Stimulated activated naive CD4-positive, alpha-beta T cell (primary cell): Measurements from ENCODE around the gene TMEM143.
"Not testable (repeated sequence)": the region's sequence is repeated elsewhere in the genome, so short reads cannot be mapped to it uniquely, and the experiment has no call there.

ENCODE experiments used
- DNase-seq, 6 experiments: peaks; one replicate each; lab custom pipeline; 2025; lab: John Stamatoyannopoulos, UW

The TMEM143 gene

DNA sequence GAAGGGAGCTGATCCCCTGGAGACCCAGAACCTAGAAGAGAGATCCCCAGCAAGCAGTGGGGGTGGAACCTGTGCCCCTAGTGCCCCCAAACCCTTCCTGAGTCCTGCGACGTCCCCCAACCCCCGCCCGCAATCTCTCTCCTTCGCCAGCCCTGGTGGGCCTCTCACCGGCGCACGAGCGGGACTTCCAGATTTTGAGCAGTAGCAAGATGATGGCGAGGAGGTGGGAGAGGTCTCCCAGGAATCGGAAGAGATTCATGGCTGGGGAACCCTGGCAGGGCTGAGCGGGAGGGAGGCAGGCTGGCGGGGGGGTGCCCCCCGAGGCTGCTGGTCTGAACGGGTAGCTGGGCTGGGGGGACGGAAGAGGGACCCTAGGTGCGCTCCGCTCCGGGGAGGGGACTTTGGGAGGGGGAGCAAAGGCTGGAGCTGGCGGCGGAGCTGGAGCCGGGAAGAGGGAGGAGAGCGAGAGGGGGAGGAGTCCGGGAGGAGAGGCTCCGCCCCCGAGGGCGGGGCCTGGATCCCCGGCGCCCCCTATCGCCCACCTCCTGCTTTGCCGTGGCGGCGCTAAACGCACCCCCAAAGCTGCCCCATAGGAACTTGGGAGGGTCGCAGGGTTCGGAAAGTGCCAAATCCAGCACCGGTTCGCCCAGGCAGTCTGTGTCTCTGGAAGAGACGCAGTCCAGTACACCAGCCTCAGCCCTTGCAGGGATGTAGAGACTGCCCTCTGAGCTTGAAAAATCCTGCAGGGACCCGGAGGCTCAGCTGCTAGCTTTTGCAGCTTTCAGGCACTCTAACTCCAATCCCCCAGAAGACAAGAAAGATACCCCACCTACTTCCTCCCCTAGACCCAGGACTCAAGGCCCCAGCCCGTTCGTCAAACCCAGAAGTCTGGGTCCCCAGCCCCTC, 27.6 kb upstream of the TMEM143 start, which contains the start of gene KDELR1:
TSS of gene KDELR1 (minus strand) at position 452 of the 906 bp plus-strand sequence. CDS start at position 259, 193 bp downstream.
- DNase-seq, result peak; percentile 35 to 81 (median 66)

DNA sequence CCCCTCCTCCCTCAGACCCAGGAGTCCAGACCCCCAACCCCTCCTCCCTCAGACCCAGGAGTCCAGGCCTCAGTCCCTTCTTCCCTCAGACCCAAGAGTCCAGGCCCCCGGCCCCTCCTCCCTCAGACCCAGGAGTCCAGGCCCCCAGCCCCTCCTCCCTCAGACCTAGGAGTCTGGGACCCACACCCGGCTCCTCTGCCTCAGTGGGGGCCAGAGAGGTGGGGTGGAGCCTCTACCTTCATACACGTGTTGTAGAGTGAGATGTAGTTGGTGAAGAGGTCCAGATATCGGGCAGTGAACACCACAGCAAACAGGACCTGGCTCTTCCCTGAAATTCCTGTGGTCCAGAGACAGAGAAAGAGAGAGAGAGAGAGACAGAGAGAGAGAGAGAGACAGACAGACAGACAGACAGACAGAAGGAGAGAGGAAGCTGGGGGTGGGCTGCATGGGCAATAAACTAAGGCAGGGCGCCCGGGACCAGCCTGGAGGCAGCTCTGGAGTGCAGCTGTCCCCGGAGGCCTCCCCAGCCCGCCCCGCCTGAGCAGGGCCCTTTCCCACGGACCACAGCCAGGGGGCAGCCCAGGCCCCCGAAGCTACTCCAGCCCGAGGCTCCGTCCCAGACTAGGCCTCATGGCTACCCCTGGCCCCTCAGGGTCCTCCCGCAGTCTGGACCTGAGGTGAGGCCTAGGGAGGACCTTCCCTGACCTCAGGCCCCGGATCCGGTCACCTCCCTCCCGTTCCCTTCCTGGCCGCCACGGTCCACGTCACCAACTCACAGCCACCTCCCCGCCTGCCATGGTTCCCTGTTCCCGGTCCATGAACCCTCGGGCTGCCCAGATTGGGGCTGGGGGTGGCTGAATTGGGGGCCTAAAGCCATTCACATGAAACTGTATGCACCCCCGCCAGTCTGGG, 26.7 kb upstream of the TMEM143 start:
- DNase-seq, result peak; percentile 12 to 69 (median 52)

DNA sequence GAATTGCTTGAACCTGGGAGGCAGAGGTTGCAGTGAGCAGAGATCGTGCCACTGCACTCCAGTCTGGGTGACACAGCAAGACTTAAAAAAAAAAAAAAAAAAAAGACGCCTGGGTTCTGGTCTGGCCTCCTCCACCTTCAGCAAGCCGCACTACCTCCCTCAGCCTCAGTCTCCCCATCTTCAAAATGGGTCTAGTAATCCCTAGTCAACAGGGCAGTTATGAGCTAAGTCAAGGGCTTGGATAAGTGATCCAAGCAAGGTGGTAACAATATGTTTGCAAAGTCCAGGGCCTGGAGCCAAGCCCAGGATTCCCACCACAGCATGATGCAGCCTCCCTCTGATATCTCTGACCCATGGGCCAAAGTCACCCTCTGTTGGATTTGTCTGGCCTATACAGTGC, 23.2 kb upstream of the TMEM143 start:
- no peak for DNase-seq

DNA sequence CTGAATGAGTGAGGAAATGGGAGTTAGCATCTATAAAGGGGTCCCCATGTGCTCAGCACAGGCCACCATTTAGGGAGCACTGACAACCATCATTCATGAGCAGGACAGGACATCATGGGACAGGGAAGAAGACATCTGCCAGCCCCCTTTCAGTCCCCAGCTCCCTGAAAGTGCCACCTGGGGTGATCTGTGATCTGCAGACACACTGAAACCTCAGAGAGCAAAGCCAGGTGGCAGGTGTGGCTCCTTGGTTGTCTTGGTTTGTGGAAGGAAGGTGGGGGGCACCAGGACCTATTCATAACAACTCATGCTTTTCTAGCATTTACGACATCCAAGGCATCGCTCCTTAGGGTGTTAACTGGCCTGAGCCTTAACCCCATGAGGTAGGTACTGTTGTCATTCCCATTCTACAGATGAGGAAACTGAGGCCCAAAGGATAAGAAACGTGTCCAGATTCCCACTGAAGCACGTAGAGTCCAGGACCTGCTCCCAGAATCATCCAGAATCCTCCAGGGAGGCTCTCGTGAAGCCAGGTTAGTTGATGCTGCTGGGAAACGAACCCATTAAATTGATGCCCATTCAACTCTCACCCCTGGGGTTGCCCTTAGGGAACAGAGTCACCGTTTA, 21.8 kb upstream of the TMEM143 start:
- no peak for DNase-seq

DNA sequence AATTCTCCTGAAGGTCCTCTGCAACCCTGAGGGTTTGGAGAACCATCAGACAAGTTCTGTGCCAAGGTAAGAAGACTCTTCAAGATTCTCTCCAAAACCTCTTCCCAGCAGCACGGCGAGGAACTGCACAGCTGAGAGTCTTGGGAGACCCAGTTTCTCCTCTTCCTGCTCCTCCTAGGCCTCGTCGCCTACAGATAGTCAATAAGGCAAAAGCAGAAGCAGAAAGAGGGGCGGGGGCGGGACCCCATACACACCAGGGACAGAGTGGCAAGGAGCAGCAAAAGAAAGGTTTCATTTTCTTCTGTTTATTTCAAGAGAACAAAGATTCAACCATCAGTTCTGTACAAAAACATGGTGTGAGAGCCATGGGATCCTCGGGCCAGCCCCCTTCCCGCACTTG, 18.5 kb upstream of the TMEM143 start:
- DNase-seq, result no peak

DNA sequence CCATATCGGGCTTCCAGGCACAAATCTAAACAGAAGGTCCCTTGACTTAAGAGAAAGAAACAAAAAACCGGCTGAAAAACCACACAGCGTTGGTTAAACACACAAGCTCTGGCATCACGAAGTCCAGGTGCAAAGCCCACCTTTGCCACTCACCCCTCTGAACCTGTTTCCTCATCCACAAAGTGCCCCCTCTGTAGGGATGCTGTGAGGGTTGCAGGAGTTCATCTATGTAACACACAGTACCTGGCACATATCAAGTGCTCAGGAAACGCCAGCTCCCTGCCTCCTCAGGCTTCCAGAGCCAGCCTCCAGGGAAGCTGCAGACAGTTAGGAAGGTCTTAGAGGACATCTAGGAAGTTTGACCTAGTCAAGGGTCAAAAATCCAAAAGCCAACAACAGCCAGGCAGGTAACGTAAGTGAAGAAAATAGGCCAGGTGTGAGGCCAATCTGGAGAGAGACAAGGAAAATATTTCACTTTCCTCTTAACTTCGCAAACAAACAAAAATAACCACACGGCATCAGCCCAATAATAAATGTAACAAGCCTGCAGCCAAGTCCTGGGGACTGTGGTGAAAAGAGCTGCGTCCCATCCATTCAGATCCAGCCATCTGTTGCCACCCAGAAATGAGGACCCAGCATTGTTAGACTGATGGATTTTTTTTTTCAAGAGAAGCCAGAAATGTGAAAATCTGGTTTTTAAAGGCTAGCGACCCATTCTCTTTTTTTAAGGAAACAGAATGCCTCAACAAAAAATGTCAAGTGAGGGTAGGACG, 17.6 kb upstream of the TMEM143 start:
- DNase-seq, result no peak

DNA sequence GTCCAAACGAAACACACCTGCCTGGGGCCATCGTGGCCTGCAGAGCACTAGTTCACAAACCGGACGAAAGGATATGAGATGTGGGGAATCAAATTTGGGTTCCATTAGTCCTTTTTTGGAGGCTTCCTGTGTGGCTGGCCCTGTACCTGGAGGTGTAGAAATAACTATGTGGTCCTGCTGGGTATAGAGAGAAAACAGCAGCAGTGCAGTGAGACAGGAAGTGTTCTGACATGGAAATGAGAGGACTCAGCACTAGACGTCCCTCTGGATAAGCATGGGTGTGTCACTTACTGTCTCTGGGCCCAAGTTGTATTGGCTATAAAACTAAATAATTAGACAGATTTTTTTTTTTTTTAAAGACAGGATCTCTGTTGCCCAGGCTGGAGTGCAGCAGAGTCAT, 15.3 kb upstream of the TMEM143 start:
- DNase-seq, result no peak

DNA sequence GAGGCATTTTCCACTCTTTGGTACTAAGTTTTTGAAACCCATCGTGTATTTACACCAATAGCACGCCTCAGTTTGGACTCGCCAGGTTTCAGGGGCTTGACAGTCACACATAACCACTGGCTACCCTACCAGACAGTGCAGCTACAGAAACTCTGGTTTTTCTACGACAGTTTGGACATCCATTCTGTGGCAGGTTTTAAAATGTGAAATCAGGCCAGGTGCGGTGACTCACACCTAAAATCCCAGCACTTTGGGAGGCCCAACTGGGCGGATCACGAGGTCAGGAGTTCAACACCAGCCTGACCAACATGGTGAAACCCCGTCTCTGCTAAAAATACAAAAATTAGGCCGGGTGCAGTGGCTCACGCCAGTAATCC, 14.4 kb upstream of the TMEM143 start:
- no peak for DNase-seq

DNA sequence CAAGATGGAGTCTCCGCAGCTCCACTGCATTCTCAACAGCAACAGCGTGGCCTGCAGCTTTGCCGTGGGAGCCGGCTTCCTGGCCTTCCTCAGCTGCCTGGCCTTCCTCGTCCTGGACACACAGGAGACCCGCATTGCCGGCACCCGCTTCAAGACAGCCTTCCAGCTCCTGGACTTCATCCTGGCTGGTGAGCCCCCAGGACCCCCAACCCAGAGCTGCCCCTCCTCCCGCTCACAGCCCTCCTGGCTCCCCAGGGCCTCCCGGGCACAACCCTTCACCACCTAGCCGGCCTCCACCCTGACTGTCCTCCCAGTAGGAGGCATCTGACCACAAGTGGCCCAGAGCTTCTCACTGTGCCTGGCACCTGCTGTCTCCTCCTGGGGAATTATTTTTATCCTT, 9.8 kb upstream of the TMEM143 start:
- DNase-seq, result no peak

DNA sequence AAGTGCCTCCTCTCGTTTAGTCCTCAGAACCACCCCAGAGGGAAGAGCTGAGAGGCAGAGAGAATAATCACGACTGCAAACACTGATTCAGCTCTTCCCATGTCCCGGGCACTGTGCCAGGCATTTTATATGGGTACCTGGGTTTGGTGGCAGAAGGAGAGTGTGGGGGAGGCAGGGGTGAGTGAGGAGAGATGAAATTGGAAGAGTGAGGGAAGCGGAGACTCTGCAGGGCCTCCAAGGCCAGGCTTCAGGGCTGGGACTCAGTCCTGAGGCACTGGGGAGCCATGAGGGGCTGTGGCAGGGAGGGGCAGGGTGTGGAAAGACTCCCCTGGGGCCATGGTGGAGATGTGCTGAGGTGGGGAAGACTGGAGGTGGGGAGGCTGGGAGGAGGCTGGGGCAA, 9.2 kb upstream of the TMEM143 start:
- DNase-seq, result no peak

DNA sequence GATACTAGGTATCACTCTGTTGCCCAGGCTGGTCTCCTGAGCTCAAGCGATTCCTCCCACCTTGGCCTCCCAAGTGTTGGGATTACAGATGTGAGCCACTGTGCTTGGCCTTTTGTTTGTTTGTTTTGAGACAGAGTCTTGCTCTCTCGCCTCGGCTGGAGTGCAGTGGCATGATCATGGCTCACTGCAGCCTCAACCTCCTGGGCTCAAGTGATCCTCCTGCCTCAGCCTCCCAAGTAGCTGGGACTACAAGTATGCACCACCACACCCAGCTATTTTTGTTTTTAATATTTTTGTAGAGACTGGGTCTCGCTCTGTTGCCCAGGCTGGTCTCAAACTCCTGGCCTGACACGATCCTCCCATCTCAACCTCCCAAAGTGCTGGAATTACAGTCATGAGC, 8.0 kb upstream of the TMEM143 start:
- not testable (repeated sequence) for DNase-seq

DNA sequence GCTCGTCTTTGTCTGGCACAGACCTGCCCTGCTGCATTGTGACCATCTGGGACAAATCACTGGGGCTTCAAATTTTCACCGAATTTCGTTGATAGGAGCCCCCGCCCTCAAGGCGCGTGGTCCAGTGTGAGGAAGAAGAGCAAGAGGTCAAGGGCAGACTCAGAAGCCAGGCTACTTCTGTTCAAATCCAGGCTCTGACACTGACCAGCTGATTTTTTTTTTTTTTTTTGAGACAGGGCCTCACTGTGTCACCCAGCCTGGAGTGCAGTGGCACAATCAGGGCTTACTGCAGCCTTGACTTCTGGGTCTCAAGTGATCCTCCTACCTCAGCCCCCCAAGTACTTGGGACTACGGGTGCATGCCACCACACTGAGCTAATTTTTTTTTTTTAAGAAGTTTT, 7.6 kb upstream of the TMEM143 start:
- DNase-seq, result no peak

DNA sequence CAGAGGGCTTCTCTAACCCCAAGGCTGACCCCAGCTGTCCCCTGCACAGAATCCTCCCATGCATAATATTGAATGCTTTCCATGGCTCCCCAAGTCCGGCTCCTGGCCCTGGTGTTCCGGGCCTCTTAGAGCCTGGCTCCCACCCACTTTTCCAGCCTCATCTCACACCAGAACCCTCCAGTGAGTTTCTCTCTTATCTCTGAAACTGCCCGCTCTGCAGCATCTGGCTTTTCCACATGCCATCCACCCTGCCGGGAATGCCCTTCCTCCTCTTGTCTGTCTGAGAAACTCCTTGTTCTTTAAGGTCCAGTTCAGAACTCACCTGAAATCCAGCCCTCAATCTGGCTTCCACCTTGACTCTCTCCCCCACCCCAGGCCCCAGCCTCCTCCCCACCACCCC, 7.2 kb upstream of the TMEM143 start:
- DNase-seq, result no peak

DNA sequence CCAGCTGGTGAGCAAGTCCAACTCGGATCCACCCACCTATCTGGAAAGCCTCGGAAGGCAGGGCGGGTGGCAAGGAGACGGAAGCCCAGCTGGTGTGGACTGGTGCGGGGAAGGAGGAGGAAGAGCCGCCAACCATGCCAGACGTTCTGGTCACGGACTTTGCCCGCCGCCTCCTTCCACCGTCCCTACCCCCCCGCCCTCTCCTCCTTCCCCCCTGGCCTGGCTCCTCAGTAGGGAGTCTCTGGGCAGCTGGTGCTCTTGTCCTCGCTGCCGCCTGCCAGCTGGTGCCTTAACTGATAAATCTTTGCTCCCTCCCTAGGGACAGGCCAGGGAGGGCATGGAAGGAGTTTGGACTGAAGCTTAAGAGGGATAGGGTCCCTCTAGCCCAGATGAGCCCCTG, 5.2 kb upstream of the TMEM143 start:
- DNase-seq, result no peak

DNA sequence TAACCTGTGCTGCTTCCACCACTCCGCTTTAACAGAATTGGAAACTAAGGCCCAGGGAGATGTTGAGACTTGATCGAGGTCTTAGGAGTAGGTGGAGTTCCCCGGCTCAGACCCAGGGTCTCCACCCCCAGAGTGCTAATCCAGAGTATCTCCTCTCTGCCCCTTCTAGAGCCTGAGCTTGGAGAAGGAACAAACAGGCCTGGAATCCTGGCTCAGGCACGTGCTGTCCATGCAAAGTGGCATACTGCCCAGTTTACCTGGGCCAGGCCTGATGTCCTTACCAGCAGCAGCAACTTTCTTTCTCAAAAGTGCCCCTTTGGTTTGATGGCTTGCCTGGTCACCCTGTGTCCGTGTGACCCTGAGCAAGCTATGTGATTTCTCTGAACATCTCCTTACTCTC, 4.1 kb upstream of the TMEM143 start:
- no peak for DNase-seq

DNA sequence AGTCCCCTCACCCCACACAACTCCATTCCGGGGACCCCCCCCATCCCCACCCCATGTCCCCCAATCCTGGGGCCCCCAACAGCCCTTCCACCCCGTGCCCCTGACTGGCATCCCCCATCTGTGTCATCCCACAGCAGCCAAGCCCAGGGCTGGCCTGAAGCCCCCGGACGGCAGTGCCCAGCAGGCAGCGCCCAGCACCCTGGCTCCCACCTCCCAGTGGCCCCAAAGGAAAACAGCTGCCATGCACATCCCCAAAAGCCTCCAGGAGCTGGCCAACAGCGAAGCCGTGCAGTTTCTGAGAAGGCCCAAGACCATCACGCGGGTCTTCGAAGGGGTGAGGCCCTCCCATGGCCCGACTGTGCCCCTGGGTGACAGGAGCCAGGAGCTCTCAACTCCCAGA, 1.9 kb upstream of the TMEM143 start:
- no peak for DNase-seq

DNA sequence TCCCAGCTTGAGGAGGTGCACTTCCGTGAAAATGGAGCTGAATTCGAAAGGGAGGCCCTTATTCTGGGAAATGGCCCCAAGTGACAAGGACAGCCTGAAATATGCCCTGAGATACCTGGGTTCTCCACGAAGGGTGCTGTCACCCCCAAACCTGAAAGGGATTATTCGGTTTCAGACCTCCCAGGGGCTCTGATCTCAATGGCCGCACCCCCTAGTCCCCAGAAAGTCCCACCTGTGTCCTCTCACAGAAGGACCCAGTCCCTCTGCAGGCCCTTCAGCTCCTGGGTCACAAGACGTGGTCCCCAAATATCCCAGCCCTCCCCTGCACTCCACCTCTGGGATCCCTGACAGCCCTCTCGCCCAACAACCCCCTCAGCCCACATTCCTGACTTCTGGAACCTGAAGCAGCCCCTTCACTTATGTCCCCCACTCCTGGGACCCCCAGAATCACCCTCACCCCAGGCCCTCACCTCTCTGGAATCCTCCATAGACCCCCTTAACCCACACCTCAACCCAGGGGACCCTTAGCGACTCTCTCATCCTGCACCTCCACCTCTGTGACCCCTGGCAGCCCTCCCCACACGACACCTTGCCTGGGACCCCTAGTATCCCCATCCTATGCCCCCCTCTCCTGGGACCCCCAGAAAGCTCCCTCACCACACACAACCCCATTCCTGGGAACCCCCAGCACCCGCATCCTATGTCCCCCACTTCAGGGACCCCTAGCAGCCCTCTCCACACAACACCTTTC, 1.0 kb upstream of the TMEM143 start:
- no peak for DNase-seq

DNA sequence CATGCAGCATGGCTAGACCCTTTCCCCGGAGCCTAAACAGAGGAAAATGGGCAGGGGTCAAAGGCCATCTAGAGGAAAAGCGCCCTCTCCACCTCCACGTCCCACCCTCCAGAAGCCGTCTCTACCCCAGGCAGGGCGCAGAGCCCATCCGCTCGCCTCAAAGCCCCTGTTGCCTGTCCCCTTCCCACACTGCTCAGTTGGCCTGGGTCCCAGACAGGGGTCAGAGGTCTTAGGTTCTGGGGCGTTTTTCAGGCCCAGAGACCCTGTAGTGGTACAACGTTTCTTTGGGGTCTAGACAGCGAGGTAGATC, 285 bp downstream of the TMEM143 start:
- peak in 1 of 6 experiments; percentile 42 for DNase-seq

DNA sequence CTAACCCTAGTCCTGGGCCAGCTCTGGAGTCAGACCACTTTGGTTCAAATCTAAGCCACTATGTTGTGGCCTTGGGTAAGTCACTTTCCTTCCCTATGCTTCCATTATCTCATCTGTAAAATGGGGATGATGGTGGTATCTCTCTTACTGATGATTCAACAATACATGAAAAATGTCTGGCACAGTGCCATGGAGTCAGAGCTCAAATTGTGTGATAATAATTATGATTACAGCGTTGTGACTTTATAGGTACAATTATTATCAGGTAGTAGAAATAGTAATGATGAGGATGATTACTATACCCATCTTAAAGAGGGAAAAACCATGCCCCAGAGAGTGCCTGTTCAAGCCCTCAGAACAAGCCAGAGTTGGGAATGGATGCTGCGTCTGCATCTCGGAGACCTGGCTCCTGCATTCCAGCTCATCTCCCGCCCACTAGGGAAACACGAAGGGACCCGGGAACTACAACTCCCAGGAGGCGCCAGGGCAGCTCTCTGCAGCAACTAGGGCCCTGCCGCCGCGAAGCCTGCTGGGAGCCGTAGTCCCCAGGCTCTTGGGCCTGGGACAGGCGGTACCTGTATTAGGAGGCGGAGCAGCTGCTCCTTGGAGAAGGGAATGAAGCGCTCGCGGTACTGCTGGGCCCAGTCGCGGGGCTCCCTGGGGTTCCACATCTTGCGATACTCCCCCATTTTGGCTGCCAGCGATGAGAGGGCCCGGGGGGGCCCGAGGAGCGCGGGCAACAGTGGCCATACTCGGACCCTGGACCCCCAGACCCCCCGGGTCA, 832 bp downstream of the TMEM143 start:
- peak; percentile 80 to 89 (median 84) for DNase-seq

DNA sequence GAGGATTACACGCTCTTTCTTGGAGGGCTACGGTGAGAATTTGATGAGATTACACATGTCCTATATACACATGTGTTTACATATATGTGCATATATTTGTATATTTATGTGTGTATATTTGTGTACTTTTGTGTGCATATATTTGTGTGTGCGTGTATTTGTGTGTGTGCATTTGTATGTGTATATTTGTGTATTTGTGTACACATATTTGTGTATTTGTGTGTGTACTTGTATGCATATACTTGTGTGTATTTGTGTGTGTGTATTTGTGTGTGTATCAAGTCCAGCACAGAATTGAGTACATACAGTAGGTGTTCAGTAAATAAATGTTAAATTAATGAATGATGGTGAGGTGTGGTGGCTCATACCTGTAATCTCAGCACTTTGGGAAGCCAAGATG, 1.8 kb downstream of the TMEM143 start:
- no peak for DNase-seq
